Astrocyte (in vitro differentiated cells and primary cell): ENCODE measurements around the gene TFG. TPM values are rescaled to one million over a fixed set of nuclear protein-coding genes. Genes with fewer than 3 reads are reported as not detected.

Source experiments
- DNase-seq: peaks from one replicate; pipeline ENCODE4 v3.0.0-alpha.2; 2010; ENCODE audit warnings: low read depth
- FAIRE-seq: peaks from 2 replicates; lab custom pipeline; 2011; peaks lifted over from hg19 to GRCh38; lab: Jason Lieb, UNC
- H2AFZ ChIP-seq: 2 replicates; pipeline ENCODE4 v1.6.0; 2012; ENCODE audit warnings: low read depth, low read length, inconsistent platforms
- H3K27ac ChIP-seq: 2 replicates; pipeline ENCODE4 v1.5.1; 2011; ENCODE audit warnings: low read depth, low read length, inconsistent platforms
- H3K27me3 ChIP-seq: 2 replicates; pipeline ENCODE4 v1.6.0; 2011; ENCODE audit warnings: low read length, inconsistent platforms; ENCODE audit not compliant: insufficient read depth
- H3K36me3 ChIP-seq: 2 replicates; pipeline ENCODE4 v1.5.1; 2011; ENCODE audit warnings: low read length, inconsistent platforms; ENCODE audit not compliant: insufficient read depth
- H3K4me1 ChIP-seq: 2 replicates; pipeline ENCODE4 v1.5.1; 2011; ENCODE audit warnings: low read length, inconsistent platforms; ENCODE audit not compliant: insufficient read depth
- H3K4me2 ChIP-seq: 2 replicates; pipeline ENCODE4 v1.6.0; 2012; ENCODE audit warnings: low read length, inconsistent platforms
- H3K4me3 ChIP-seq: 2 replicates; pipeline ENCODE4 v1.5.1; 2011; ENCODE audit warnings: low read depth, mild to moderate bottlenecking, low read length, inconsistent platforms; ENCODE audit not compliant: insufficient read depth
- H3K79me2 ChIP-seq: 2 replicates; pipeline ENCODE4 v1.6.0; 2012; ENCODE audit warnings: mild to moderate bottlenecking, low read length, inconsistent platforms; ENCODE audit not compliant: insufficient read depth
- H3K9ac ChIP-seq: 2 replicates; pipeline ENCODE4 v1.6.0; 2012; ENCODE audit warnings: mild to moderate bottlenecking, low read length, inconsistent platforms
- H3K9me3 ChIP-seq: 2 replicates; pipeline ENCODE4 v1.5.1; 2012; ENCODE audit warnings: low read depth, mild to moderate bottlenecking, low read length, inconsistent platforms; ENCODE audit not compliant: insufficient read depth
- H4K20me1 ChIP-seq: 2 replicates; pipeline ENCODE4 v1.6.0; 2012; ENCODE audit warnings: low read length, inconsistent platforms; ENCODE audit not compliant: insufficient read depth
- H3K27ac Mint-ChIP-seq: one replicate; pipeline ENCODE4 v1.8.0; 2021; ENCODE audit warnings: mild to moderate bottlenecking, mixed read lengths; ENCODE audit not compliant: unreplicated experiment
- H3K27me3 Mint-ChIP-seq: one replicate; pipeline ENCODE4 v1.8.0; 2021; ENCODE audit warnings: low read depth, mixed read lengths; ENCODE audit not compliant: unreplicated experiment
- H3K36me3 Mint-ChIP-seq: one replicate; pipeline ENCODE4 v1.8.0; 2021; ENCODE audit warnings: low read depth, mixed read lengths; ENCODE audit not compliant: unreplicated experiment
- H3K4me1 Mint-ChIP-seq: one replicate; pipeline ENCODE4 v1.8.0; 2021; ENCODE audit warnings: low read depth, mixed read lengths; ENCODE audit not compliant: unreplicated experiment
- H3K4me3 Mint-ChIP-seq: one replicate; pipeline ENCODE4 v1.8.0; 2021; ENCODE audit warnings: mild to moderate bottlenecking, moderate library complexity, mixed read lengths; ENCODE audit not compliant: unreplicated experiment
- H3K9me3 Mint-ChIP-seq: one replicate; pipeline ENCODE4 v1.8.0; 2021; ENCODE audit warnings: mild to moderate bottlenecking, mixed read lengths; ENCODE audit not compliant: unreplicated experiment
- EZH2 ChIP-seq: IDR thresholded peaks from 2 replicates; pipeline ENCODE4 v1.6.1; 2012; ENCODE audit warnings: mild to moderate bottlenecking, low read length, inconsistent platforms; ENCODE audit not compliant: insufficient read depth
- total RNA-seq: library from RNA; stranded (reverse); gene quantifications from 2 replicates; pipeline ENCODE4 v1.2.1, GENCODE V29; 2021
- TF ChIP-seq, protein P1 (sequence below): IDR thresholded peaks from 2 replicates; pipeline ENCODE4 v1.5.1; 2011; ENCODE audit warnings: low read depth, mild to moderate bottlenecking, inconsistent platforms, low read length, moderate library complexity; ENCODE audit not compliant: insufficient read depth

Gene TFG
- total RNA-seq, 1 donor from 2014 or later: 155 TPM

DNA sequence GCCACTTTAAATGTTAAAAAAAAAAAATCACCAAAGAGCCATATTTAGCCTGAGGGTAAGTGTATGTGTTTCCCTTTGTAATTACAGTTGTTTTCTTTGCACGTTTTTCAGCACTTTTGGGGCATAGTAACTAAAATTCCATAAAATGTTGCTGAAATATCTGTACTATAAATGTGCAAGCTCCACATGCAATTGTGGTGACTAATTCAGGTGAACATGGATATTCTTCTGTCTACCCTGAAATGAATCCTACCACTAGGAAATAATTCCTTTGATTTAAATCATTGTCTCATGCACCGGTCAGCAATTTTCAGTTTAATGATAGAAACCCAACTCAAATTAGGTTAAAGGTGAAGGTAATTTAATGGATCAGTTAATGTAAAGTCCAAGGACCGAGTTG lies 13.1 kb upstream of the TFG start:
- Histone ChIP-seq H3K9ac (no peak overlapping the region), H3K4me3 (no peak overlapping the region), H2AFZ (no peak overlapping the region), H3K4me1 (no peaks in the 10 kb centered on the region), H3K27me3 (peaks cover 3% of the 10 kb centered on the region), H3K27ac (no peak overlapping the region), H3K4me2 (no peak overlapping the region), H3K79me2 (no peaks in the 10 kb centered on the region), H3K36me3 (no peaks in the 10 kb centered on the region), H3K9me3 (no peaks in the 10 kb centered on the region), H4K20me1 (no peaks in the 10 kb centered on the region)
- DNase-seq (no peak), FAIRE-seq (no peak)
- H3K4me3 Mint-ChIP-seq: no peak overlapping the region
- TF ChIP-seq EZH2: no peak
- TF ChIP-seq, protein P1, sequence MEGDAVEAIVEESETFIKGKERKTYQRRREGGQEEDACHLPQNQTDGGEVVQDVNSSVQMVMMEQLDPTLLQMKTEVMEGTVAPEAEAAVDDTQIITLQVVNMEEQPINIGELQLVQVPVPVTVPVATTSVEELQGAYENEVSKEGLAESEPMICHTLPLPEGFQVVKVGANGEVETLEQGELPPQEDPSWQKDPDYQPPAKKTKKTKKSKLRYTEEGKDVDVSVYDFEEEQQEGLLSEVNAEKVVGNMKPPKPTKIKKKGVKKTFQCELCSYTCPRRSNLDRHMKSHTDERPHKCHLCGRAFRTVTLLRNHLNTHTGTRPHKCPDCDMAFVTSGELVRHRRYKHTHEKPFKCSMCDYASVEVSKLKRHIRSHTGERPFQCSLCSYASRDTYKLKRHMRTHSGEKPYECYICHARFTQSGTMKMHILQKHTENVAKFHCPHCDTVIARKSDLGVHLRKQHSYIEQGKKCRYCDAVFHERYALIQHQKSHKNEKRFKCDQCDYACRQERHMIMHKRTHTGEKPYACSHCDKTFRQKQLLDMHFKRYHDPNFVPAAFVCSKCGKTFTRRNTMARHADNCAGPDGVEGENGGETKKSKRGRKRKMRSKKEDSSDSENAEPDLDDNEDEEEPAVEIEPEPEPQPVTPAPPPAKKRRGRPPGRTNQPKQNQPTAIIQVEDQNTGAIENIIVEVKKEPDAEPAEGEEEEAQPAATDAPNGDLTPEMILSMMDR: no peak
- peaks cover 2% of the 10 kb centered on the region for H3K27me3 Mint-ChIP-seq
- H3K36me3 Mint-ChIP-seq: no peaks in the 10 kb centered on the region
- H3K9me3 Mint-ChIP-seq: no peaks in the 10 kb centered on the region
- no peak overlapping the region for H3K27ac Mint-ChIP-seq
- no peaks in the 10 kb centered on the region for H3K4me1 Mint-ChIP-seq

DNA sequence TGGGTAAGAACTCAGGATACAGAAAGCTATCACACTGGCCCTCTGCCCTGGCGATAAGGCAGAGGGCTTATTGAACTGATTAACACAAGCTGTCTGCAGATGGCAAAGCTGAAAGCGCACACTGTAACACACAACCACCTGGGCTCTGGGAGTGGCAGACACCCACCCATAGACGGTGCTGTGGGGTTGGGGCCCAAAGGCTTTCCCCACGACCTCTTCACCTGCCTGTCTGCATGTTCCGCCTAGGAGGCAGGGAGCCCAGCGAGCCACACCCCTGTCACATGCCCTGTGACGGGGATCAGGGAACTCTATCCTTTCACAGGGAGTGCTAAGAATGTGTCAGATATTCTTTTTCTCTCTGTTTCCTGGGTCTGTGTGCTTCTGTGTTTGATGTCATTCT lies 12.1 kb upstream of the TFG start:
- no peak for DNase-seq
- peaks cover 2% of the 10 kb centered on the region for H3K27me3 Mint-ChIP-seq
- no peak overlapping the region for H3K4me3 Mint-ChIP-seq
- Histone ChIP-seq H3K79me2 (no peaks in the 10 kb centered on the region), H3K27ac (no peak overlapping the region), H3K27me3 (peaks cover 3% of the 10 kb centered on the region), H3K4me2 (no peak overlapping the region), H2AFZ (no peak overlapping the region), H4K20me1 (no peaks in the 10 kb centered on the region), H3K9me3 (no peaks in the 10 kb centered on the region), H3K9ac (no peak overlapping the region), H3K4me3 (no peak overlapping the region), H3K4me1 (no peaks in the 10 kb centered on the region), H3K36me3 (no peaks in the 10 kb centered on the region)
- no peaks in the 10 kb centered on the region for H3K9me3 Mint-ChIP-seq
- no peaks in the 10 kb centered on the region for H3K36me3 Mint-ChIP-seq
- TF ChIP-seq EZH2: no peak
- TF ChIP-seq, protein P1: no peak
- FAIRE-seq: no peak
- no peaks in the 10 kb centered on the region for H3K4me1 Mint-ChIP-seq
- H3K27ac Mint-ChIP-seq: no peak overlapping the region

DNA sequence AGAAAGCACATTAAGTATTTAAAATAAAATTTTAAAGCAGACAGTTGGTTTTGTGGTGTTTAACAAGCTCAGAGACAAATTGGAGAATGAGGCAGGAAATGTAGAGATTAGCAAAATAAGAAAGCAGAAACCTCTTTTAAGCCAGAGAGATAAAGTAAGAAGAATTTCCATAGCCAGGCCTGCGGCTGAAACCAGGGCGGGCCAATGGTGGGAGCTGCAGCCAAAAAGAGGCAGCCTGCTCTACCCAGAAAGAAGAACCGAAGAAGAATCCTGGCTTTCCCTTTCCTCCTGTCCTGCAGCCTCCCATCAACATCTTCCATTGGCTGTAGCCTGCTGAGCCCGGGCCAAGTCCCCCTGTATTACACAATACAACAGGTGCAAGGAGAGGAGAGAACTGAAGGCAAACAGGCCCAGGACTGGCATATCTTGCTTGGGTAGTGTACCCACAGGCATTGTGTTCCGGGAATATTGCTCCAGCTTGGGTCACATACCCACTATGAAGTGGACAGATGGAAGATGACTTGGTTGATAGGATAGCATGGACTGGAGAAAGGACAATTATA lies 11.5 kb upstream of the TFG start:
- Histone ChIP-seq H2AFZ (no peak overlapping the region), H3K9ac (no peak overlapping the region), H4K20me1 (no peaks in the 10 kb centered on the region), H3K36me3 (no peaks in the 10 kb centered on the region), H3K79me2 (no peaks in the 10 kb centered on the region), H3K27ac (no peak overlapping the region), H3K4me1 (no peaks in the 10 kb centered on the region), H3K4me2 (no peak overlapping the region), H3K9me3 (no peaks in the 10 kb centered on the region), H3K27me3 (peaks cover 3% of the 10 kb centered on the region), H3K4me3 (no peak overlapping the region)
- peaks cover 2% of the 10 kb centered on the region for H3K27me3 Mint-ChIP-seq
- FAIRE-seq (no peak), DNase-seq (no peak)
- H3K9me3 Mint-ChIP-seq: no peaks in the 10 kb centered on the region
- no peaks in the 10 kb centered on the region for H3K36me3 Mint-ChIP-seq
- TF ChIP-seq, protein P1: no peak
- TF ChIP-seq EZH2: no peak
- H3K4me1 Mint-ChIP-seq: no peaks in the 10 kb centered on the region
- H3K4me3 Mint-ChIP-seq: no peak overlapping the region
- H3K27ac Mint-ChIP-seq: no peak overlapping the region
